Stimulated activated CD8-positive, alpha-beta memory T cell treated with anti-CD3 and anti-CD28 coated beads, Interleukin-4, amount 100 ng/mL, for 1 hour (primary cell): ENCODE measurements around the gene GSN.

ENCODE experiments used
- DNase-seq, 2 donors: peaks; one replicate each; pipeline ENCODE4 v3.0.0-alpha.2; 2020; ENCODE audit warnings: low read depth in 2 of 2, low spot score in 1 of 2

Gene GSN

GRCh38 chr9:121267689-121268597 lies at the start of gene GSN:
TSS of gene GSN (plus strand) at chr9:121268162. CDS start at chr9:121301972, 33,810 bp downstream.
- peak; percentile 9 to 28 for DNase-seq

- no peak for DNase-seq
These were observed 49.5 kb upstream of the GSN start for GRCh38 chr9:121218357-121219027.

- DNase-seq: no peak
These were observed 48.4 kb upstream of the GSN start for GRCh38 chr9:121219530-121219929.

GRCh38 chr9:121220996-121221663 lies 46.8 kb upstream of the GSN start:
- no peak for DNase-seq

GRCh38 chr9:121221664-121222055 lies 46.3 kb upstream of the GSN start:
- DNase-seq: no peak

GRCh38 chr9:121222524-121223171 lies 45.3 kb upstream of the GSN start:
- no peak for DNase-seq

- DNase-seq: no peak
These were observed 42.7 kb upstream of the GSN start for GRCh38 chr9:121225240-121225639.

- DNase-seq: no peak
These were observed 41.8 kb upstream of the GSN start for GRCh38 chr9:121226175-121226574.

GRCh38 chr9:121227862-121228261 lies 40.1 kb upstream of the GSN start:
- DNase-seq: no peak

GRCh38 chr9:121230256-121230655 lies 37.7 kb upstream of the GSN start:
- DNase-seq: no peak

- no peak for DNase-seq
These were observed 35.7 kb upstream of the GSN start for GRCh38 chr9:121232251-121232650.

- DNase-seq: no peak
These were observed 33.8 kb upstream of the GSN start for GRCh38 chr9:121233906-121234831.

- no peak for DNase-seq
These were observed 33.2 kb upstream of the GSN start for GRCh38 chr9:121234832-121235161.

- no peak for DNase-seq
These were observed 32.5 kb upstream of the GSN start for GRCh38 chr9:121235512-121235911.

- DNase-seq: no peak
These were observed 30.0 kb upstream of the GSN start for GRCh38 chr9:121237916-121238315.

- DNase-seq: no peak
These were observed 28.9 kb upstream of the GSN start for GRCh38 chr9:121239071-121239470.

- no peak for DNase-seq
These were observed 28.1 kb upstream of the GSN start for GRCh38 chr9:121239851-121240250.

- no peak for DNase-seq
These were observed 27.4 kb upstream of the GSN start for GRCh38 chr9:121240472-121241135.

- DNase-seq: no peak
These were observed 25.6 kb upstream of the GSN start for GRCh38 chr9:121242219-121242958.
